HUES64 (cell line): ENCODE measurements around the gene MPO.

ENCODE experiments used
- H3K27ac ChIP-seq: 2 replicates; pipeline ENCODE4 v1.7.0; 2013; ENCODE audit warnings: low read depth, low read length, inconsistent platforms
- H3K27me3 ChIP-seq: 2 replicates; pipeline ENCODE4 v1.6.1; 2013; ENCODE audit warnings: mild to moderate bottlenecking, low read length; ENCODE audit not compliant: insufficient read depth
- H3K36me3 ChIP-seq: 2 replicates; pipeline ENCODE4 v1.6.1; 2013; ENCODE audit warnings: mild to moderate bottlenecking, low read length; ENCODE audit not compliant: insufficient read depth
- H3K4me1 ChIP-seq: 2 replicates; pipeline ENCODE4 v1.6.1; 2013; ENCODE audit warnings: mild to moderate bottlenecking, low read length, moderate library complexity; ENCODE audit not compliant: insufficient read depth
- H3K4me3 ChIP-seq: 2 replicates; pipeline ENCODE4 v1.5.1; 2013; ENCODE audit warnings: mild to moderate bottlenecking, low read length, moderate library complexity
- H3K9ac ChIP-seq: 2 replicates; pipeline ENCODE4 v1.6.1; 2013; ENCODE audit warnings: mild to moderate bottlenecking, low read depth, low read length
- H3K9me3 ChIP-seq: 2 replicates; pipeline ENCODE4 v1.6.1; 2013; ENCODE audit warnings: low read depth, low read length; ENCODE audit not compliant: insufficient read depth
- WGBS: fragments of 150-250, 120-280 bp; methylation state at CpG from one replicate; pipeline ENCODE4 v1.1.7; 2013; ENCODE audit warnings: missing lambda C conversion rate; 5-methylcytosine and 5-hydroxymethylcytosine counted together

The MPO gene

GRCh38 chr17:58324409-58325288 lies 43.9 kb upstream of the MPO start:
- H3K27ac ChIP-seq, result no peak overlapping the region
- WGBS, result 9% methylated on average over 66 of the region's 66 CpGs
- H3K4me1 ChIP-seq, result peaks cover 13% of the 10 kb centered on the region
- no peaks in the 10 kb centered on the region for H3K9me3 ChIP-seq
- H3K36me3 ChIP-seq, result no peaks in the 10 kb centered on the region
- peak overlapping the region; percentile 56 for H3K4me3 ChIP-seq
- peak overlapping the region; percentile 58 for H3K9ac ChIP-seq
- H3K27me3 ChIP-seq, result peaks cover 24% of the 10 kb centered on the region

- WGBS, result 31% methylated on average over 13 of the region's 13 CpGs
- peaks cover 10% of the 10 kb centered on the region for H3K4me1 ChIP-seq
- H3K9ac ChIP-seq, result peak overlapping the region; percentile 58
- no peak overlapping the region for H3K27ac ChIP-seq
- H3K27me3 ChIP-seq, result peaks cover 24% of the 10 kb centered on the region
- no peaks in the 10 kb centered on the region for H3K9me3 ChIP-seq
- peak overlapping the region; percentile 56 for H3K4me3 ChIP-seq
- H3K36me3 ChIP-seq, result no peaks in the 10 kb centered on the region
Observed at GRCh38 chr17:58324056-58324408, 43.3 kb upstream of the MPO start.

DNA sequence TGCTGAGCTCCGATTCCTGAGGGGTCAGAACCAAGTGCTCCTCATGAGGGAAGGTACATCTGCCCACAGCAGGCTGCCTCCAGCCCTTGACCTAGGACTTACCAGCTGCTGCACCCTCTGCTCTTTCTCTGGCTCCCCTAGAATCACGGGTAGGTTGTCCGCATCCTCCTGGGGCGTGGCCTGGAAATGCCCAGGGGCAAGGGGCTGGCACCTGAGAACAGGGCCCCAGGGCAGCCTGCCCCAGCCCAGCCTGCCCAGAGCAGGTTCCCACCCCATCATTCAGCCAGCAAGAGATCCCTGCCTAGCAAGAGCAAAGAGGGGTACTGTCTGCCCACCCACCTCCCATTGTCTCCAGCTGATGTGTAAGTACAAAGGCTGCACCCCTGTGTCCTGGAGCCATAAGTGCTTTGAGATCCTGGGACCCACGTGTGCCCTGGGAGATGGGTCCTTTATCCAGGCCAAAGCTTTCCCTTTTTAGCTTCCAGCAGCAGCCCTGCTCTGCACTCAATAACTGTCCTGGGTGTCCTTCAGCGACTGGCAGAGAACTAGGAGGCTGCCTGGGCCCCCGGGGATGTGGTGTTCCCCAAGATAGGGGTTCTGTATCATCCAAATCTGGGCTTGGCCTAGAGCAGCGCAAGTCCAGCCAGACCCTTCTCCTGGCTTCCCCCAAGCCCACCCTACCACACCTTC lies 42.8 kb upstream of the MPO start:
- 82% methylated on average over 8 of the region's 8 CpGs for WGBS
- no peaks in the 10 kb centered on the region for H3K36me3 ChIP-seq
- H3K27ac ChIP-seq, result no peak overlapping the region
- peak overlapping the region; percentile 58; the same call in 1 of the 2 replicates for H3K9ac ChIP-seq
- peaks cover 24% of the 10 kb centered on the region for H3K27me3 ChIP-seq
- H3K9me3 ChIP-seq, result no peaks in the 10 kb centered on the region
- peak overlapping the region; percentile 56 for H3K4me3 ChIP-seq
- H3K4me1 ChIP-seq, result peaks cover 7% of the 10 kb centered on the region

DNA sequence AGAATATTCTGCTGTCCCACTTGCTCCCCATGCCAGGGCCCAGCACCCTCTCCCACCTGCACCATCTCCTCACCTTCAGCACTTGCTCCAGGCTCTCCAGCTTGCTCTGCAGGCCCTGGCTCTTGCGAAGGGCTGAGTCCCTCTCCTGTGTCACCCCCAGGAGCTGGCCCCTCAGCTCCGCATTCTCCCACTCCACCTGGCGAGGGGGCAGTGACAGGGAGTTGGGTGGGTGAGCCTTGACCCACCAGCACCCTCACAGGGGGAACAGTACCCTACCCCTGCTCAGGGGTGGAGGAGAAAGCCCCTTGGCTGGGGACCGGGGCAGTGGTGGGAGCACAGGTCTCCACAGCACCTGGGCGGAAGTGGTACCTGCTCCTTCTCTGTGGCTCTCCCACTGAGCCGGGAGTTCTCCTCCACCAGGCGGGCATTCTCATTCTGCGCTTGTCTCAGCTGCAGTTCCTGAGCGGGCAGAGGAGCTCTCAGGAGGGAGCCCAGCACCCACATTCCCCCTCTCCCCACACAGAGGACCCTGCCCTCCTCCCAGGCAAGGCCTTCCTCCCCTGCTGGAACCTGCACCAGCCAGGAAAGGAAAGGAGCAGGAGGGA lies 41.9 kb upstream of the MPO start:
- H3K27ac ChIP-seq, result no peak overlapping the region
- no peak overlapping the region for H3K4me3 ChIP-seq
- WGBS, result 97% methylated on average over 9 of the region's 9 CpGs
- peaks cover 7% of the 10 kb centered on the region for H3K4me1 ChIP-seq
- H3K27me3 ChIP-seq, result peaks cover 24% of the 10 kb centered on the region
- H3K9ac ChIP-seq, result no peak overlapping the region
- no peaks in the 10 kb centered on the region for H3K36me3 ChIP-seq
- H3K9me3 ChIP-seq, result no peaks in the 10 kb centered on the region

DNA sequence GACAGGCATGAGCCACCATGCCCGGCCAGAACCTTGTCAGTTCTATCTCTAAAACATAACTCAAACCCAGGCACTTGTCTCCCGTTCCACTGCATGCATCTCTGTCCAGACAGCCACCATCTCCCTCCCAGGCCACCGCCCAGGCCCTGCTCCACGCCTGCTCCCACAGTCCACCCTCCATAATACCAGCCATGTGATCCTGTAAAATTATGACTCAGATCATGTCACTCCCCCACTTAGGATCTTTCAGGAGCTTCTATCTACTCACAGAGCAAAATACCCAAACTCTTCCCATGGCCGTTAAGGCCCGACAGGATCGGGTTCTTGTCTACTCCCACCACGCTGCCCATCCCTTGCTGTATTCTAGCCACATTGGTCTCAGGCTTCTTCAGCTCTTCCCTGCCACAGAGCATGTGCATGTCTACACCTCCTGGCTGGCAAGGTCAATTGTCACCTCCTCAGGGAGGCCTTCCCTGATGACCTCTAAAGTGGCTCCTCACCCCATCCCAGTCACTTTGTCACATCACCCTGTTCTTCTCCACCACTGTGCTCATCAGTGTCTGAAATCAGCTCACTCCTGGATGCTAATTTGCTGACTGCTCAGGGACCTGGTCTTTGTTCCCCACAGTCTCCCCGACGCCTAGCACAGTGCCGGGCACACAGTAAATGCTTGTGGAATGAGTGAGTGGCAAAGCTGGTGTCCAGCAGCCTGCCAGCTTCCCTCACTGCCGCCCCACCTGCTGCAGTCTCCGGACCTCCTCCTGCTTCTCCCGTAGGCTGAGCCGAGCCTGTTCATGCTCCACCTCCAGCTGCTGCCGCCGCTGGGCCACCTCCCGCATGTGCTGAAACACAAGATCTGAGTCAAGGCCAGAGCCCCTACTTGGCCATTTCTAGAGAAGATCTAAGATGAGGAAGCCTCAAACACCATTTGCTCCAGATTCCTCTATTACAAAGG lies 41.1 kb upstream of the MPO start:
- Histone ChIP-seq H3K4me1 (peaks cover 7% of the 10 kb centered on the region), H3K9ac (no peak overlapping the region), H3K4me3 (no peak overlapping the region), H3K27ac (no peak overlapping the region), H3K27me3 (peaks cover 24% of the 10 kb centered on the region), H3K36me3 (no peaks in the 10 kb centered on the region), H3K9me3 (no peaks in the 10 kb centered on the region)
- WGBS, result 91% methylated on average over 18 of the region's 18 CpGs

DNA sequence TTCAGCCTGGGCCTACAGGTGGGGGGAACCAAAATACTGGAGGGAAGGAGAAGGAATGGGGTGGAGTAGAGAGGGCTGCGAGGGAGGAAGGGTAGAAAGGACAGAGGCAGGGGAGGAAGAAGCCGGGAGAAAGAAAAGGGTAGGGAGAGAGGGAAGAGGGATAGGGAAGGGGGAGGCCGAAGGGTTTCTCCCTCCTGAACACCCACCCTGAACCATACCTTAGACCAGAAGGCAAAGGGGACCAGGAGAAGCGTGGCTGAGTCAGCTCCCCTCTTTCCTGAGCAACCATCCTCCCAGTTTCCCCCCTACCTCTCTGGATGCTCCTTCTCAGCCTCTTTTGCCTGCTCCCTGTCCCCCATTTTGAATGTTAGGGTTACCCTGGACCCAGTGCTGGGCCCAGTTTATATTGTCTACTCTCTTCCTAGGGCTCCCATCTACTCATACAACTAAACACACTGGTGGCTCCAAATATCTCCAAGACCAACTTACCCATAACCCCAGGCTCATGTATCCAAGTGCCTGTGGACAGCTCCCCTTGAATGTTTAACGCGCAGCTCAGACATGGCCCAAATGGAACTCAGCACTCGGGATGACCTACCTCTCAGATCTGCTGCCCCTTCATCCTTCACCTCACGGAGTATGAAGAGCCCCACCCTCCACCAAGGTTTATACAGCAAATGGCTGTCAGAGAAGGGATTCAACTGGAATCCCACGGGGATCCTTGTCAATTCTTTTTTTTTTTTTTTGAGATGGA lies 40.0 kb upstream of the MPO start:
- peaks cover 7% of the 10 kb centered on the region for H3K4me1 ChIP-seq
- no peak overlapping the region for H3K9ac ChIP-seq
- H3K9me3 ChIP-seq, result no peaks in the 10 kb centered on the region
- H3K27me3 ChIP-seq, result peaks cover 24% of the 10 kb centered on the region
- no peaks in the 10 kb centered on the region for H3K36me3 ChIP-seq
- no peak overlapping the region for H3K27ac ChIP-seq
- H3K4me3 ChIP-seq, result no peak overlapping the region
- 86% methylated on average over 9 of the region's 9 CpGs for WGBS

DNA sequence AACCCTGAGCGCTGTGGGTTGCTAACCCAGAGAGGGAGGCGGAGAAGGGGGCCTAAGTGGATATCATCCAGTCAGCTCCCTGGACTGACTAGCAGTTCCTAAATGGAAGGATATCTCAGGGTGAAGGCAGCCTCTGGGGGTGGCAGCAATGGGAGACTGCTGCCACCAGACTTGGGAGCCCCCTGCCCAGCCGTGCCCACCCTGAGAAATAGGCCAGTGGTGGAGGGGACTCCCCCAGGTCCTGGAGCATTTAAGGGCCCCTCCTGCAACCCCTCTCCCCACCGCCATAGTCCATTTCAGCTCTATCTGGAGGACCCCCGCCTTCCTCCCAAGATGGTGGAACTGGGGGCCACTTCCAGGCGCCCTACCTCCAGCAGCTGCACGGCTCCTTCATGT lies 39.4 kb upstream of the MPO start:
- H3K27me3 ChIP-seq, result peaks cover 24% of the 10 kb centered on the region
- 96% methylated on average over 7 of the region's 7 CpGs for WGBS
- H3K9me3 ChIP-seq, result no peaks in the 10 kb centered on the region
- H3K4me3 ChIP-seq, result no peak overlapping the region
- peaks cover 6% of the 10 kb centered on the region for H3K4me1 ChIP-seq
- H3K36me3 ChIP-seq, result no peaks in the 10 kb centered on the region
- H3K9ac ChIP-seq, result no peak overlapping the region
- H3K27ac ChIP-seq, result no peak overlapping the region

- Histone ChIP-seq H3K4me3 (no peak overlapping the region), H3K4me1 (peaks cover 3% of the 10 kb centered on the region), H3K36me3 (no peaks in the 10 kb centered on the region), H3K27me3 (peaks cover 17% of the 10 kb centered on the region), H3K9ac (no peak overlapping the region), H3K27ac (no peak overlapping the region), H3K9me3 (no peaks in the 10 kb centered on the region)
- WGBS, result 84% methylated on average over 24 of the region's 25 CpGs
Observed at GRCh38 chr17:58319173-58320162, 38.7 kb upstream of the MPO start.

DNA sequence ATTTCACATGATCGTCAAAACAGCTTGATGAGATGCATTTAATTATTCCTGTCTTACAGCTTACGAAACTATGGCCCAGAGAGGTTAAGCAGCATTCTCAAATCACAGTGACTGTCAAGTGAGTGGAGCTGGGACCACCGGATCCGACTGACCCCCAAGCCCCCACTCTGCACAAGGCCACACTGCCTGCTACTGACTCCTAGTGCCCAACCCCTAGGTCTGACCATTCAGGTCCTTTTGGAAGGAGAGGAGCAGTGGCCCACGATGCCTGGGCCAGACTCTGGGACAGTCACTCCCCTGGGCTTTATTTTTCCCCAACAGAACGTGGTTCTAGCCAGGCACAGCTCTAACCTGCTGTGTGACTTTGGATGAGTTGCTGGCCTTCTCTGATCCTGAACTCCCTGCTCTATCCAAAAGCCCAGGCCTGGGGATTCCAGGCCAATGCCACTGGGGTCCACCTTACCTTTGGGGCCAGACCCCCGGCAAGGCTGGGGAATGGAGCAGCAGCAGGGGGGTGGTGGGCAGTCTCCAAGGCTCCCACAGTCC lies 38.0 kb upstream of the MPO start:
- H3K36me3 ChIP-seq, result no peaks in the 10 kb centered on the region
- no peak overlapping the region for H3K27ac ChIP-seq
- 90% methylated on average over 7 of the region's 7 CpGs for WGBS
- H3K9me3 ChIP-seq, result no peaks in the 10 kb centered on the region
- no peak overlapping the region for H3K4me3 ChIP-seq
- peaks cover 11% of the 10 kb centered on the region for H3K27me3 ChIP-seq
- H3K4me1 ChIP-seq, result no peaks in the 10 kb centered on the region; the same call in none of the 2 replicates
- no peak overlapping the region for H3K9ac ChIP-seq
